ENCODE results near the gene AJAP1. TPM values are rescaled to one million over a fixed set of nuclear protein-coding genes. Genes with fewer than 3 reads are reported as not detected.
"Not testable (repeated sequence)": the region's sequence is repeated elsewhere in the genome, so short reads cannot be mapped to it uniquely, and the experiment has no call there.

Gene AJAP1
- total RNA-seq, 1 donor from 2014 or later = 0.35 TPM

- Mint-ChIP-seq H3K4me1 (ENCODE audit: unreplicated experiment) (no peaks in the 10 kb centered on the region), H3K36me3 (ENCODE audit: unreplicated experiment) (no peaks in the 10 kb centered on the region), H3K27ac (ENCODE audit: unreplicated experiment) (no peak overlapping the region), H3K4me3 (ENCODE audit: unreplicated experiment) (no peak overlapping the region), H3K27me3 (ENCODE audit: unreplicated experiment) (peaks cover 3% of the 10 kb centered on the region), H3K9me3 (ENCODE audit: unreplicated experiment) (no peaks in the 10 kb centered on the region)
- no peak for TF ChIP-seq CTCF (IDR thresholded peaks at IDR 0.05)
- DNase-seq (ENCODE audit: extremely low spot score, unreplicated experiment) = no peak
Measured at GRCh38 chr1:4662723-4663122, 8.3 kb downstream of the AJAP1 start.

- peaks cover 1% of the 10 kb centered on the region for H3K4me1 Mint-ChIP-seq (ENCODE audit: unreplicated experiment)
- H3K4me3 Mint-ChIP-seq (ENCODE audit: unreplicated experiment) = no peak overlapping the region
- no peaks in the 10 kb centered on the region for H3K9me3 Mint-ChIP-seq (ENCODE audit: unreplicated experiment)
- DNase-seq (ENCODE audit: extremely low spot score, unreplicated experiment) = no peak
- no peaks in the 10 kb centered on the region for H3K36me3 Mint-ChIP-seq (ENCODE audit: unreplicated experiment)
- no peak for TF ChIP-seq CTCF (IDR thresholded peaks at IDR 0.05)
- no peak overlapping the region for H3K27ac Mint-ChIP-seq (ENCODE audit: unreplicated experiment)
- no peaks in the 10 kb centered on the region for H3K27me3 Mint-ChIP-seq (ENCODE audit: unreplicated experiment)
Measured at GRCh38 chr1:4664095-4664494, 9.7 kb downstream of the AJAP1 start.

- H3K9me3 Mint-ChIP-seq (ENCODE audit: unreplicated experiment) = no peaks in the 10 kb centered on the region
- no peaks in the 10 kb centered on the region for H3K27me3 Mint-ChIP-seq (ENCODE audit: unreplicated experiment)
- H3K36me3 Mint-ChIP-seq (ENCODE audit: unreplicated experiment) = no peaks in the 10 kb centered on the region
- no peak for DNase-seq (ENCODE audit: extremely low spot score, unreplicated experiment)
- peaks cover 3% of the 10 kb centered on the region for H3K4me1 Mint-ChIP-seq (ENCODE audit: unreplicated experiment)
- H3K4me3 Mint-ChIP-seq (ENCODE audit: unreplicated experiment) = no peak overlapping the region
- H3K27ac Mint-ChIP-seq (ENCODE audit: unreplicated experiment) = no peak overlapping the region
- no peak for TF ChIP-seq CTCF (IDR thresholded peaks at IDR 0.05)
Measured at GRCh38 chr1:4664606-4665005, 10.2 kb downstream of the AJAP1 start.

GRCh38 chr1:4665456-4665855, 11.0 kb downstream of the AJAP1 start:
- H3K27me3 Mint-ChIP-seq (ENCODE audit: unreplicated experiment) = no peaks in the 10 kb centered on the region
- no peak overlapping the region for H3K27ac Mint-ChIP-seq (ENCODE audit: unreplicated experiment)
- DNase-seq (ENCODE audit: extremely low spot score, unreplicated experiment) = no peak
- no peak for TF ChIP-seq CTCF (IDR thresholded peaks at IDR 0.05)
- H3K36me3 Mint-ChIP-seq (ENCODE audit: unreplicated experiment) = no peaks in the 10 kb centered on the region
- no peak overlapping the region for H3K4me3 Mint-ChIP-seq (ENCODE audit: unreplicated experiment)
- no peaks in the 10 kb centered on the region for H3K9me3 Mint-ChIP-seq (ENCODE audit: unreplicated experiment)
- H3K4me1 Mint-ChIP-seq (ENCODE audit: unreplicated experiment) = peaks cover 3% of the 10 kb centered on the region

- not testable (repeated sequence) for H3K4me3 Mint-ChIP-seq (ENCODE audit: unreplicated experiment); DNase-seq (ENCODE audit: extremely low spot score, unreplicated experiment); H3K27ac Mint-ChIP-seq (ENCODE audit: unreplicated experiment); H3K27me3 Mint-ChIP-seq (ENCODE audit: unreplicated experiment); H3K4me1 Mint-ChIP-seq (ENCODE audit: unreplicated experiment); H3K36me3 Mint-ChIP-seq (ENCODE audit: unreplicated experiment); H3K9me3 Mint-ChIP-seq (ENCODE audit: unreplicated experiment)
Measured at GRCh38 chr1:4666683-4667082, 12.3 kb downstream of the AJAP1 start.

Measured in osteocyte (in vitro differentiated cells).